HAP-1 (cell line): ENCODE results near the gene RPS6KB2.
"Not testable (repeated sequence)": the region's sequence is repeated elsewhere in the genome, so short reads cannot be mapped to it uniquely, and the experiment has no call there.

Experiments used
- DNase-seq, 2 experiments: peaks; one replicate each; pipeline ENCODE4 v3.0.0-alpha.2; 2016 to 2020; ENCODE audit warnings: low spot score in 2 of 2
- H3K27me3 ChIP-seq: fragments of 250-450 bp; sonication (Bioruptor Pico); 2 replicates; pipeline ENCODE4 v1.5.1; 2020; ENCODE audit warnings: low read depth, mild to moderate bottlenecking, moderate library complexity
- H3K36me3 ChIP-seq: fragments of 250-450 bp; sonication (Bioruptor Pico); replicated peaks from 2 replicates; pipeline ENCODE4 v1.5.1; 2020; ENCODE audit warnings: mild to moderate bottlenecking
- H3K4me1 ChIP-seq: fragments of 250-450 bp; sonication (Bioruptor Pico); 2 replicates; pipeline ENCODE4 v1.5.1; 2020; ENCODE audit warnings: mild to moderate bottlenecking
- H3K4me3 ChIP-seq: fragments of 250-450 bp; sonication (Bioruptor Pico); 2 replicates; pipeline ENCODE4 v1.5.1; 2020; ENCODE audit warnings: mild to moderate bottlenecking, moderate library complexity
- H3K9me3 ChIP-seq: fragments of 250-450 bp; sonication (Bioruptor Pico); 2 replicates; pipeline ENCODE4 v1.5.1; 2020; ENCODE audit warnings: mild to moderate bottlenecking, moderate library complexity
- in situ Hi-C: fragments of 300-500 bp; cut with MboI; formaldehyde crosslinking; loops from 3 replicates; pipeline ENCODE4 v1.14.3; 2020; ENCODE audit warnings: low sequenced_read_pairs, inconsistent platforms, mixed read lengths

Gene RPS6KB2

DNA sequence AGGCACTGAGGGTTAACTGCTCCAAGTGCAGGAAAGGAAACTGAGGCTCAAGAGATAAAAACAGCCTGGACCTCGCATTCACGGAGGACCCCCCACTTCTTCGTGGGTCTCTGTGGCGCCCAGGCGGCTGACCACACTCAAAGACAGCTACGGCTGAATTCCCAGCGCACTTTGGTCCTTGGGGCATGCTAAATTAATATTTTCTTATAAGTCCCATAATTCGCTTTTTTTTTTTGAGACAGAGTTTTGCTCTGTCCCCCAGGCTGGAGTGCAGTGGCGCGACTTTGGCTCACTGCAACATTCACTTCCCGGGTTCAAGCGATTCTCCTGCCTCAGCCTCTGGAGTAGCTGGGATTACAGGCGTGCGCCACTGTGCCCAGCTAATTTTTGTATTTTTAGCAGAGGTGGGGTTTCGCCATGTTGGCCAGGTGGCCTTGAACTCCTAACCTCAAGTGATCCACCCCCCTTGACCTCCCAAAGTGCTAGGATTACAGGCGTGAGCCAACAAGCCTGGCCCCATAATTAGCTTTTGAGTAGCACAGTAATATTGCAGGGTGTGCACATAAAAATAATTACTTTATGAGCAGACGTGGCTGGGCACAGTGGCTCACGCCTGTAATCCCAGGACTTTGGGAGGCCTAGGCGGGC, 26.0 kb upstream of the RPS6KB2 start:
- H3K36me3 ChIP-seq = peaks cover 33% of the 10 kb centered on the region
- H3K4me3 ChIP-seq = peak overlapping the region; percentile 15
- H3K27me3 ChIP-seq, DNase-seq, in situ Hi-C loops, H3K9me3 ChIP-seq: not testable (repeated sequence)
- peaks cover 13% of the 10 kb centered on the region for H3K4me1 ChIP-seq

DNA sequence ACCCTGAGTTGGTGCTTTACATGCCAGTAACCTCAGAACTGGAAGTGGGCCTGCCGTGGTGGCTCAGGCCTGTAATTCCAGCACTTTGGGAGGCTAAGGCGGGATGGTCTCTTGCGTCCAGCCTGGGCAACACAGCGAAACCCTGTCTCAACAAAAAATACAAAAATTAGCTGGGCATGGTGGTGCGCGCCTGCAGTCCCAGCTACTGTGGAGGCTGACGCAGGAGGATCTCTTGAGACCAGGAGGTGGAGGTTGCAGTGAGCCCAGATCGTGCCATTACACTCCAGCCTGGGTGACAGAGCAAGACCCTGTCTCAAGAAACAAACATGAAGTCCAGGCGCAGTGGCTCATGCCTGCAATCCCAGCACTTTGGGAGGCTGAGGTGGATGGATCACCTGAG, 25.2 kb upstream of the RPS6KB2 start:
- Histone ChIP-seq H3K36me3 (peaks cover 25% of the 10 kb centered on the region), H3K4me1 (peaks cover 13% of the 10 kb centered on the region)
- H3K4me3 ChIP-seq, in situ Hi-C loops, H3K27me3 ChIP-seq, DNase-seq, H3K9me3 ChIP-seq: not testable (repeated sequence)

DNA sequence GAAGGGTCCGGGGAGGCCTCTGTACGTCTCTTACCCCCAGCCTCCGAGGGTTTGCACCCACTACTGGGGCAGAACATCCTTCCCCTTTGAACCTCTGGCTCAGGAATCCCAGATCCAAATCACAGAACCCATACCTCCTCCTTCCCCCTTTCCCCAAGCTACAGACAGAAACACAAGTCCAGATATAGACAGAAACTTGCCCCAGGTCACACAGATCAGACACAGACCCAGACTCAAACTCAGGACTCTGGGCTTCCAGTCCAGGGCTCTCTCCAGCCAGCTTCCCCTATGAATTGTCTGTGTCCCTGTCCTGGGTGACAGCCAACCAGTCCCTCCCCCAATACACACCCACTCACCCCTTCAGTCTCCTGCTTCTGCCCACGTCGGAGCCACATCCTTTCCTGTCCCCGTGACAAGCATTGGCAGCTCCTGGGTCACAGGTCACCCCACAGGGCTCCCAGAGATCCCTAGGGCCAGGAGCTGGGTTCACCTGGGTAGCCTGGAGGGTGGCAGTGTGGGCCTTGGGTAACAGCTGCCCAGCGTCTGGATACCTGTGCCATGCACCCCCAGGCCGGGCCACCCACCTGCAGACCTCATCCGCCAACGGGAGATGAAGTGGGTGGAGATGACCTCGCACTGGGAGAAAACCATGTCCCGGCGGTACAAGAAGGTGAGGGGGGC, 23.6 kb upstream of the RPS6KB2 start:
- Histone ChIP-seq H3K9me3 (no peaks in the 10 kb centered on the region), H3K36me3 (peaks cover 10% of the 10 kb centered on the region), H3K27me3 (peaks cover 6% of the 10 kb centered on the region; the same call in 1 of the 2 replicates), H3K4me3 (no peak overlapping the region), H3K4me1 (peaks cover 13% of the 10 kb centered on the region)
- DNase-seq = no peak
- in situ Hi-C loops = no loop called here

DNA sequence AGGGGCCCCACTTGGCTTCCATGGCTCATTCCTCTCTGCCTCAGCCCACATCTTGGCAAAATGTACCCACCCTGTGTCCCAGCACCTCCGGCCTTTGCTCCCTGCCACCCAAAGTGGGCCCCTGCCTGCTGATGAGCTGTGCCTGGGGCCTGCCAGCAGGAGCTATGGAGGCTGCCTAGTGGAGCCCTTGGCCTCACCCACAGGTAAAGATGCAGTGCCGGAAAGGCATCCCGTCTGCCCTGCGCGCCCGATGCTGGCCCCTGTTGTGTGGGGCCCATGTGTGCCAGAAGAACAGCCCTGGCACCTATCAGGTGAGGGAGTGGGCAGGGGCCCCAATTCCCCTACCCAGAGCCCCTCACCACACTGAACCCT, 23.1 kb upstream of the RPS6KB2 start:
- H3K27me3 ChIP-seq = peaks cover 8% of the 10 kb centered on the region; the same call in 1 of the 2 replicates
- no peak overlapping the region for H3K4me3 ChIP-seq
- H3K4me1 ChIP-seq = peaks cover 13% of the 10 kb centered on the region
- H3K9me3 ChIP-seq = no peaks in the 10 kb centered on the region
- DNase-seq = no peak
- in situ Hi-C loops = no loop called here
- H3K36me3 ChIP-seq = peaks cover 4% of the 10 kb centered on the region

DNA sequence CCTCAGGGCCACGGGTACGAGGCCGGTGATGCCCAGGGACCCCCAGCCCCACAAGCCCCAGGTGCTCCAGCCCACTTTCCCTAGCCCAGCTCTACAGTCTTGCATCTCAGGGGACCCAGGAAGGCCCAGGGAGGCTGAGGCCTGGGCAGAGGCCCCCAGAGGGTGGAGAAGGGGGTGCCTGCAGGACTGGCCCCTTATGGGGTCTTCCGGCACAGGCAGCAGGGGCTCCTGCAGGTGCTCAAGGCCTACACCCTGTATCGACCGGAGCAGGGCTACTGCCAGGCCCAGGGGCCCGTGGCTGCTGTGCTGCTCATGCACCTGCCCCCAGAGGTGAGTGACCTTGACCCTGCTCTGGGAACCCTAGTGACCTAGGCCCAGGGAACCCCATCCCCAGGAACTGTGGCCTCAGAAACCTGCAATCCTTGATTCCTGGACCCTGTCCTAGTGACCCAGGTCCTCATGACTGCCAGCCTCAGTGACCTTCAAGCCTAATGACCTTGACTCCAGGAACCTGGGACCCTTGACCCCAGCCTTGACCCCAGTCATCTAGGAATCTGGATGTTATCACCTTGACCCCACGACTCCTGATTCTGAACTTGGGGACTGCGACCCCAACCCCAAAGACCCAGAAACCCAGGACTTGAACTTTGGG, 22.5 kb upstream of the RPS6KB2 start:
- Histone ChIP-seq H3K4me1 (peaks cover 6% of the 10 kb centered on the region), H3K36me3 (no peaks in the 10 kb centered on the region; the same call in 1 of the 2 replicates), H3K9me3 (no peaks in the 10 kb centered on the region), H3K4me3 (no peak overlapping the region), H3K27me3 (peaks cover 8% of the 10 kb centered on the region; the same call in 1 of the 2 replicates)
- DNase-seq = no peak
- in situ Hi-C loops = no loop called here

DNA sequence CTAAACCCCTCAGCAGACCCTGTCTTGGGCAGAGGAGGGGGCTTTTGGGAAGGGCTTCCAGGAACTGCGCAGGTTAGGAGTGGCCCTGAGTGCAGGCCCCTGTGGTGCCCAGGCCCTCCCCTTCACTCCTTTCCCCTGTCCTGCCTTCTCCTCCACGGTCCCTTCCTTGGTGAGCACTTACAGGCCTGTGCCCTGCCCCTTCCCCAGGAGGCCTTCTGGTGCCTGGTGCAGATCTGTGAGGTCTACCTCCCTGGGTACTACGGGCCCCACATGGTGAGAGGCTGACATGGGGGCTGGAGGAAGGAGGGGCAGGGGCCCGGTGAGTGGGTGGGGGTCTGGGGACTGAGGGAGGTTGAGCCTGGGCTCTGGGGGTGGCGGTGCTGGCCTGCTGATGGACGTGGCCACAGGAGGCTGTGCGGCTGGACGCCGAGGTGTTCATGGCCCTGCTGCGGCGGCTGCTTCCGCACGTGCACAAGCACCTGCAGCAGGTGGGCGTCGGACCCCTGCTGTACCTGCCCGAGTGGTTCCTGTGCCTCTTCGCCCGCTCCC, 21.8 kb upstream of the RPS6KB2 start:
- Histone ChIP-seq H3K4me1 (peaks cover 5% of the 10 kb centered on the region), H3K36me3 (no peaks in the 10 kb centered on the region; the same call in 1 of the 2 replicates), H3K9me3 (no peaks in the 10 kb centered on the region), H3K27me3 (peaks cover 8% of the 10 kb centered on the region; the same call in 1 of the 2 replicates), H3K4me3 (no peak overlapping the region)
- in situ Hi-C loops = no loop called here
- no peak for DNase-seq

DNA sequence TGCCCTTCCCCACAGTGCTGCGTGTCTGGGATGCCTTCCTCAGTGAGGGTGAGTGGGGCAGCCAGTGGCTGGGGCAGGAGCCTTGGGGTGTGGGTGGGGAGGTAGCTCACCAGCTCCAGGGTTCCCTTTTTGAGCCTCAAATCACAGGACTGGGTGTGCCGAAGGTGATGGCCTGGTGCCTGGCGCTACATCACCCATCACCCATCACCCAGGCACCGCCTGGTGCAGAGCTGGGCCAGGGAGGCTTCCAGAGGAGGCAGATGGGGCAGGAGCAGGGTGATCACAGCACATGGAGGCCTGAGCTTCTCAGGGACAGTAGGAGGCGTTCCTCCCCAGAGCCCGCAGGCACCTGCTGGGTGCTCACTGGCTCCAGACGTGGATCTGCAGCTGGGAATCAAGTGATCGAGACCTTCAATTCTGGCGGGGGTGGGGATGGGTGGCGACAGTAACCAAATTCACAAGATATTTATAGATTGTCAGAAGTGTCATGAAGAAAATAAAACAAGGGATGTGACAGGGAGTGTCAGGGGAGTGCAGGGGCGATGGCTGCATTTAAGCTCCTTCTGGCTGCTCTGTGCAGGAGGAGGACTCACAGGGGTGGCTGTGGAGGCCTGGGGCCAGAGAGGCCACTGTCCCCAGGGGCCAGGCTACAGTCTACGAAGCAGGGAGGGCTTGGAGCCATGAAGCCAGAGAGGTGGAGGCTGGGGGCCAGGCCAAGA, 21.2 kb upstream of the RPS6KB2 start:
- H3K9me3 ChIP-seq = no peaks in the 10 kb centered on the region
- peaks cover 8% of the 10 kb centered on the region; the same call in 1 of the 2 replicates for H3K27me3 ChIP-seq
- no peaks in the 10 kb centered on the region for H3K36me3 ChIP-seq
- DNase-seq = no peak
- in situ Hi-C loops = no loop called here
- H3K4me3 ChIP-seq = no peak overlapping the region
- H3K4me1 ChIP-seq = peaks cover 3% of the 10 kb centered on the region

DNA sequence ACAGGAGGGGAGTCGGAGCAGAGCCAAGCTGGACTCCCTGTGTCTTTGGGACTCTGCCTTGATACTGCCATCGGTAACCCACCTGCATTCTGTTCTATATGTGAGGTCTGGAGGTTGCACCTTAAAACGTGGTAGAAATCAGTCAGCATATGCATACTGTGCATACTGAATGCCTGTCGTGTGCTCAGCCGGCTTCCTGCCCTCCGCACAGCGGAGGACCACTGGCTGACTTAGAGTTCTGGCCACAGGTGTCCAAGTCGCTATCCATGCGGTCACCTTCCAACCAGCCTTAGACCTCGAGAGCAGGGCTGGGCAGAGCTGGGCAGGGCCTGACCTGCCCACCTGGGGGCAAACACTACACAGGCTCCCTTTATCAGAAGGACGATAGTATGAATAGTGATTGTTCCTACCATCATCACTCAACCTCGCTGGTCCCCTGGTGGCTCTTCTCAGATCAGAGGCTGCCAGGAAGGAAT, 20.6 kb upstream of the RPS6KB2 start:
- Histone ChIP-seq H3K36me3 (no peaks in the 10 kb centered on the region), H3K4me1 (no peaks in the 10 kb centered on the region; the same call in 1 of the 2 replicates), H3K4me3 (no peak overlapping the region), H3K27me3 (peaks cover 8% of the 10 kb centered on the region; the same call in 1 of the 2 replicates), H3K9me3 (no peaks in the 10 kb centered on the region)
- in situ Hi-C loops = no loop called here
- DNase-seq = no peak

DNA sequence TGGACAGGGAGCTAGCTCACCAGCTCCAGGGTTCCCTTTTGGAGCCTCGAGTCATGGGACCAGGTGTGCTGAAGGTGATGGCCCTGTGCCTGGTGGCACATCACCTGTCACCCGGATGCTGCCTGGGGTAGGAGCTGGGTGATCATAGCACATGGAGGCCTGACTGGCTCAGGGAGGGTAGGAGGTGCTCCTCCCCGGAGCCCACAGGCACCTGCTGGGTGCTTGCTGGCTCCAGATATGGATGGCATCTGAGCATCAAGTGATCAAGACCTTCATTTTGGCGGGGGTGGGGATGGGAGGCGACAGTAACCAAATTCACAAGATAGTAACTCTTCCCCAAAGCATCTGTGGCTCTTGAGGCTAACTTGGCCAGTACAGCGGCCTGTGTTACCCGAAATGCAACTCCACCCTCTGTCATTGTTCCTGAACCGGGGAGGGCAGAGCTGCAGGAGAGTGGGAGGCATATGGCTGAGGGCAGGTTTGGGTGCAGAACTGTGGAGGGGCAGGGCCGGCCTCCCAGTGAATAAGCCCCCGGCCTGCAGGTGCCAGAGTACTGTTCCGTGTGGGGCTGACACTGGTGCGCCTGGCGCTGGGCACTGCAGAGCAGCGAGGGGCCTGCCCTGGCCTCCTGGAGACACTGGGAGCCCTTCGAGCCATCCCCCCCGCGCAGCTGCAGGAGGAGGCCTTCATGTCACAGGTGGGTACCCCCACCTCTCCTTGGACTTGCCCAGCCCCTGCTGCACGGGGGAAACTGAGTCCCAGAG, 19.7 kb upstream of the RPS6KB2 start:
- Histone ChIP-seq H3K4me1 (no peaks in the 10 kb centered on the region; the same call in 1 of the 2 replicates), H3K36me3 (no peaks in the 10 kb centered on the region)

DNA sequence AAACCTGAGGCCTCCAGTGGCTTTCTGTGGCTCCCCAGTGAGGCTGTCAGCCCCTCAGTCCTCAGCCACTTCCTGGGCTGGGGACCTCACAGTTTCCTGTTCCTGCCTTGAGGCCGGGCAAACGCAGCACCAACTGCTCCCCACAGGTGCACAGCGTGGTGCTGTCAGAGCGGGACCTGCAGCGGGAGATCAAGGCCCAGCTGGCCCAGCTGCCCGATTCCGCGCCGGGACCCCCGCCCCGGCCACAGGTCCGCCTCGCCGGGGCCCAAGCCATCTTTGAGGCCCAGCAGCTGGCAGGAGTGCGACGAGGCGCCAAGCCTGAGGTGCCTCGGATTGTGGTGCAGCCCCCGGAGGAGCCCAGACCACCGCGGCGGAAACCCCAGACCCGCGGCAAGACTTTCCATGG, 19.0 kb upstream of the RPS6KB2 start:
- peaks cover 8% of the 10 kb centered on the region; the same call in 1 of the 2 replicates for H3K27me3 ChIP-seq
- no peaks in the 10 kb centered on the region for H3K36me3 ChIP-seq
- no peaks in the 10 kb centered on the region; the same call in 1 of the 2 replicates for H3K4me1 ChIP-seq
- no peak for DNase-seq
- H3K9me3 ChIP-seq = no peaks in the 10 kb centered on the region
- in situ Hi-C loops = no loop called here
- H3K4me3 ChIP-seq = no peak overlapping the region

More for the DNA sequence above, 19.7 kb upstream of the RPS6KB2 start:
- in situ Hi-C loops = no loop called here
- Histone ChIP-seq H3K27me3 (peaks cover 8% of the 10 kb centered on the region; the same call in 1 of the 2 replicates), H3K4me3 (no peak overlapping the region), H3K9me3 (no peaks in the 10 kb centered on the region)
- no peak for DNase-seq

DNA sequence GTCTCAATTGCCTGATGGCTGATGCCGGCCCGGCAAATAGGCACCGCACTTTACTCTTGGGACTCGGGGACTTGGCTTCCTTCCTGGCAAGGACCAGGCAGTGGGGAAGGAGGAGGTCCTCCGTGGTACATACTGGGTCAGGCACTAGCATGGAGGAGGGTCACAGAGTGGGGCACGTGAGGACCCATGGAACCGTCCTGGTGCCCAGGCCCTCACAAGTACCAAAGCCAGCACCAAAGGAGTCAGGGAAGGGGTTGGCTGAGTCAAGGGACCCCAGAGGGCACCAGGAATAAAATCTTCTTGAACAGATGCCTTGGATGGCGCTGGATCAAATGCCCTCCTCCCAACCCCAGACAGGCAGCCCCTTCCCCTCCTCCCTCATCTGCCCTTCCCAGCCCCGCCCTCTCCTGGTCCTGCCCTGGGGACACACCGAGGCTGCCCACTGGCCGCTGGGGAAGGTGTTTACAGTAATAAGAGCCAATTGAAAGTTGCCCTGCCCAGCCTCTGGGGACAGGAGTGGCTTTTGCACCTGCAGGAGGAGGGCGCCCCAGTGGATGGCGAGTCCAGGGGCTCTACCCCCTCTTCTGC, 18.4 kb upstream of the RPS6KB2 start:
- in situ Hi-C loops = no loop called here
- Histone ChIP-seq H3K4me1 (no peaks in the 10 kb centered on the region; the same call in 1 of the 2 replicates), H3K9me3 (no peaks in the 10 kb centered on the region), H3K27me3 (peaks cover 8% of the 10 kb centered on the region; the same call in 1 of the 2 replicates), H3K36me3 (no peaks in the 10 kb centered on the region), H3K4me3 (no peak overlapping the region)
- DNase-seq = peak in 1 of 2 experiments; percentile 59

DNA sequence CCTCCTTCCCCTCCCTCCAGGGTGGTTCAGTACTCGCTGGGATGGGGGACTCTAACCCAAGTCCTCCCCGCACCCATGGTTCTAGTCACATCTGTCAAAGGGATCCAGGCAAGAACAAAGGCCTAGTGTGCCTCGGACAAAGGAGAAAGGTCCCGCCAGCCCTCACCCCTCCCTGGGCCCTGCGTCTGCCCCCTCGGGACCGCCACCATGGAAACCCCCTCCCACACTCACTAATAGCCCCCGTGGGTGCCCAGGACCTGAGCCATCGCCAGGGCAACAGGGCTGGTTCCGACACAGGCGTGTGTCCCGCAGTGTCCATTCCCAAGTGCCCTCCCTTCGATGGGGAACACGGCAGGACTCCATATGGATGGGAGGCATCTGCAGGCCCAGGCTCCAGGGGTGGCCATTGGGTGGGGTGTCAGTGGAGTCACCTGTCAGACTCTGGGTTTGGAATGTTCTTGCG, 17.9 kb upstream of the RPS6KB2 start:
- no peak for DNase-seq
- Histone ChIP-seq H3K36me3 (no peaks in the 10 kb centered on the region), H3K27me3 (peaks cover 8% of the 10 kb centered on the region; the same call in 1 of the 2 replicates), H3K9me3 (no peaks in the 10 kb centered on the region), H3K4me3 (no peak overlapping the region), H3K4me1 (no peaks in the 10 kb centered on the region; the same call in 1 of the 2 replicates)
- in situ Hi-C loops = no loop called here
